Stimulated activated CD4-positive, alpha-beta T cell treated with anti-CD3 and anti-CD28 coated beads, Interleukin-2, amount 100 ng/mL, for 48 hours (primary cell): ENCODE data around the gene THAP8.
"Not testable (repeated sequence)": the region's sequence is repeated elsewhere in the genome, so short reads cannot be mapped to it uniquely, and the experiment has no call there.

Experiments
- DNase-seq, 2 donors: peaks; one replicate each; pipeline ENCODE4 v3.0.0-alpha.2; 2020

Gene THAP8

GRCh38 chr19:36054119-36054732 lies at the start of gene THAP8:
Gene THAP8, minus strand, starts transcription at chr19:36054285. Its CDS starts 68 bp downstream, at chr19:36054217.
- DNase-seq, result peak; percentile 99

- DNase-seq, result no peak
These were observed 49.0 kb upstream of the THAP8 start for GRCh38 chr19:36103040-36103626.

GRCh38 chr19:36101550-36102327 lies 47.7 kb upstream of the THAP8 start:
- DNase-seq, result no peak

GRCh38 chr19:36100476-36100875 lies 46.4 kb upstream of the THAP8 start:
- no peak for DNase-seq

- DNase-seq, result no peak
These were observed 45.2 kb upstream of the THAP8 start for GRCh38 chr19:36099166-36099785.

GRCh38 chr19:36097036-36097435 lies 43.0 kb upstream of the THAP8 start:
- DNase-seq, result no peak

GRCh38 chr19:36093687-36094086 lies 39.6 kb upstream of the THAP8 start:
- DNase-seq, result no peak

- peak in 1 of 2 donors; percentile 7 for DNase-seq
These were observed 39.1 kb upstream of the THAP8 start for GRCh38 chr19:36093146-36093662.

- no peak for DNase-seq
These were observed 38.5 kb upstream of the THAP8 start for GRCh38 chr19:36092566-36092965.

GRCh38 chr19:36090910-36091695 lies 37.0 kb upstream of the THAP8 start:
- no peak for DNase-seq

- DNase-seq, result no peak
These were observed 35.8 kb upstream of the THAP8 start for GRCh38 chr19:36089847-36090246.

- no peak for DNase-seq
These were observed 32.2 kb upstream of the THAP8 start for GRCh38 chr19:36086326-36086725.

GRCh38 chr19:36084231-36085009 lies 30.3 kb upstream of the THAP8 start:
- DNase-seq, result no peak

- no peak for DNase-seq
These were observed 28.8 kb upstream of the THAP8 start for GRCh38 chr19:36082916-36083315.

- DNase-seq, result no peak
These were observed 27.8 kb upstream of the THAP8 start for GRCh38 chr19:36081894-36082293.

GRCh38 chr19:36081385-36081784 lies 27.3 kb upstream of the THAP8 start:
- DNase-seq, result no peak

- no peak for DNase-seq
These were observed 25.4 kb upstream of the THAP8 start for GRCh38 chr19:36079389-36079945.

GRCh38 chr19:36073121-36073876 lies 19.2 kb upstream of the THAP8 start:
- DNase-seq, result no peak

- no peak for DNase-seq
These were observed 18.0 kb upstream of the THAP8 start for GRCh38 chr19:36072081-36072480.

- DNase-seq, result not testable (repeated sequence)
These were observed 14.9 kb upstream of the THAP8 start for GRCh38 chr19:36068810-36069499.
